NT2/D1 (cell line): ENCODE measurements around the gene TCF23.
"Not testable (repeated sequence)": the region's sequence is repeated elsewhere in the genome, so short reads cannot be mapped to it uniquely, and the experiment has no call there.

Experiments
- DNase-seq: peaks from one replicate; pipeline ENCODE4 v3.0.0-alpha.2; 2011; ENCODE audit warnings: low read depth, low spot score
- H3K27me3 ChIP-seq: 2 replicates; pipeline ENCODE4 v1.6.0; 2011; ENCODE audit warnings: mild to moderate bottlenecking; ENCODE audit not compliant: insufficient read length, insufficient read depth
- H3K36me3 ChIP-seq: 2 replicates; pipeline ENCODE4 v1.6.1; 2011; ENCODE audit warnings: mild to moderate bottlenecking, low read length, mixed read lengths; ENCODE audit not compliant: insufficient read depth, insufficient read length
- H3K4me1 ChIP-seq: 2 replicates; pipeline ENCODE4 v1.5.1; 2011; ENCODE audit not compliant: insufficient read depth, insufficient read length
- H3K4me3 ChIP-seq: 2 replicates; pipeline ENCODE4 v1.5.1; 2011; ENCODE audit warnings: low read depth; ENCODE audit not compliant: insufficient read length
- H3K9ac ChIP-seq: 2 replicates; pipeline ENCODE4 v1.6.0; 2011; ENCODE audit warnings: low read depth; ENCODE audit not compliant: insufficient read length
- H3K9me3 ChIP-seq: 2 replicates; pipeline ENCODE4 v1.5.1; 2011; ENCODE audit warnings: mild to moderate bottlenecking, low read length; ENCODE audit not compliant: insufficient read depth
- SUZ12 ChIP-seq: IDR thresholded peaks from 2 replicates; pipeline ENCODE4 v1.6.1; 2011; ENCODE audit not compliant: insufficient read length, insufficient read depth; ENCODE audit errors: extremely low read depth
- YY1 ChIP-seq: IDR thresholded peaks from 2 replicates; pipeline ENCODE4 v1.6.1; 2011; ENCODE audit not compliant: insufficient read length, insufficient read depth
- ZNF274 ChIP-seq: IDR thresholded peaks from 2 replicates; pipeline ENCODE4 v1.6.1; 2011; ENCODE audit warnings: mild to moderate bottlenecking, low read depth, low read length

The TCF23 gene

DNA sequence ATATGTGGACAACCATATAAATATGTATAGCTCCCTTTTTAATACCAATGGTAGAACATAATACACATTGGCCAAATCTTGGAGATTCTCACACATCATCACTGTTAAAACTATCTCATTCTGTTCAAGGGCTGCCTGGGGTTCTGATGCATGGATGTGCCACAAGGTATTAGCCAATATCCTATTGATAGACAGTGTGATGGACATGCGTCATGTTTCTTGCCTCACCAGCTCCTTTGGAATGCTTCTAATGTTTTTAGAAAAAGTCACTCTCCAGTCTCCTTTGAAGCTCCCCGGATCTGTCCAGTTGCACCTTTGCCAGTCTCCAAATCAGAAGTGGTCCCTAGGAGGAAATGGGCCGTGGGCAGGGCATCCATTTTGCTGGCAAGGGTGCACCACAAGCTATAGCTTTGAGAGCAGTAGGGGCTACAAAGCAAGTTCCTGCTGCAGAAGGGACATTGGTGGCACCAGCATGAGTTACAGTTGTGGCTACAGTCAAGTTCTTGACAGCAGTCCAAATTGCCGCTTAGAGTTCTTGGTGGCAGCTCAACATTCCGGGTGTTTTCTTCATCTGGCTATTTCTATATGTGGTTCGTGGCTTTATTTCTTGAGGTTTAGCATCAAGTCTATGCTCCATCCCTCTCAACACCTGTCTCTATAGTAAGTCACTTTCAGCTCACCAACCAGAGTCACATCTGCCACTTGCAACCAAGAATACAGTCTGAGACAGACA, 38.0 kb downstream of the TCF23 start:
- no peaks in the 10 kb centered on the region for H3K4me1 ChIP-seq
- no peaks in the 10 kb centered on the region for H3K36me3 ChIP-seq
- no peak overlapping the region for H3K9ac ChIP-seq
- DNase-seq, result no peak
- H3K27me3 ChIP-seq, result no peaks in the 10 kb centered on the region
- H3K9me3 ChIP-seq, result no peaks in the 10 kb centered on the region
- TF ChIP-seq SUZ12 (no peak), YY1 (no peak), ZNF274 (no peak)
- no peak overlapping the region for H3K4me3 ChIP-seq

DNA sequence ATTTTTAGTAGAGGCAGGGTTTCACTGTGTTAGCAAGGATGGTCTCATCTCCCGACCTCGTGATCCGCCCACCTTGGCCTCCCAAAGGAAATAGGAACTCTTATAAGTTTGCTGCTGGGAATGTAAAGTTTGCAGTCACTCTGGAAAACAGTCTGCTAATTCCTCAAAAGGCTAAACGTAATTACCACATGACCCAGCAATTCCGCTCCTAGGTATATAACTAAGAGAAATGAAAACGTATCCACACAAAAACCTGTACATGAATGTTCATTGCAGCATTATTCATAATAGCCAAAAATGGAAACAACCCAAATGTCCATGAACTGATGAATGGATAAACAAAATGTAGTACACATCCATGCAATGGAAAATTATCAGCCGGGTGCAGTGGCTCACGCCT, 41.2 kb downstream of the TCF23 start:
- no peaks in the 10 kb centered on the region for H3K4me1 ChIP-seq
- no peaks in the 10 kb centered on the region for H3K9me3 ChIP-seq
- H3K27me3 ChIP-seq, result no peaks in the 10 kb centered on the region
- DNase-seq, result no peak
- TF ChIP-seq ZNF274, result no peak
- TF ChIP-seq YY1, result no peak
- no peak for TF ChIP-seq SUZ12
- no peak overlapping the region for H3K4me3 ChIP-seq
- no peak overlapping the region for H3K9ac ChIP-seq
- H3K36me3 ChIP-seq, result no peaks in the 10 kb centered on the region

- no peaks in the 10 kb centered on the region for H3K4me1 ChIP-seq
- no peak overlapping the region for H3K9ac ChIP-seq
- TF ChIP-seq ZNF274 (no peak), SUZ12 (no peak), YY1 (no peak)
- peak; percentile 43 for DNase-seq
- no peaks in the 10 kb centered on the region for H3K9me3 ChIP-seq
- no peaks in the 10 kb centered on the region for H3K27me3 ChIP-seq
- H3K36me3 ChIP-seq, result no peaks in the 10 kb centered on the region
- H3K4me3 ChIP-seq, result no peak overlapping the region
Observed at GRCh38 chr2:27191070-27191829, 42.4 kb downstream of the TCF23 start.

- Histone ChIP-seq H3K9me3 (no peaks in the 10 kb centered on the region), H3K27me3 (no peaks in the 10 kb centered on the region), H3K4me3 (no peak overlapping the region), H3K36me3 (peaks cover 10% of the 10 kb centered on the region), H3K4me1 (no peaks in the 10 kb centered on the region), H3K9ac (no peak overlapping the region)
- no peak for DNase-seq
- TF ChIP-seq ZNF274 (no peak), SUZ12 (no peak)
Observed at GRCh38 chr2:27194538-27195354, 45.9 kb downstream of the TCF23 start.

DNA sequence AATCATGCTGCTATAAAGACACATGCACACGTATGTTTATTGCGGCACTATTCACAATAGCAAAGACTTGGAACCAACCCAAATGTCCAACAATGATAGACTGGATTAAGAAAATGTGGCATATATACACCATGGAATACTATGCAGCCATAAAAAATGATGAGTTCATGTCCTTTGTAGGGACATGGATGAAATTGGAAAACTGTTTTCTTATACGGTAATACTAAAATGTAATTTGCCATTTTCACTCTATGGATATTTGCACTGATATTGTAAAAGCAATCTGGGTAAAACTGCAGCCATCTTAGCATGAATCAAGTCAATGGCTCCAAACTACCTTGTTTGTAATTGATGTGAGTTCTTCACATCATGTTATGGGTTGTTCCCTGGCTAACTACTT, 47.0 kb downstream of the TCF23 start:
- not testable (repeated sequence) for H3K27me3 ChIP-seq, H3K4me1 ChIP-seq

DNA sequence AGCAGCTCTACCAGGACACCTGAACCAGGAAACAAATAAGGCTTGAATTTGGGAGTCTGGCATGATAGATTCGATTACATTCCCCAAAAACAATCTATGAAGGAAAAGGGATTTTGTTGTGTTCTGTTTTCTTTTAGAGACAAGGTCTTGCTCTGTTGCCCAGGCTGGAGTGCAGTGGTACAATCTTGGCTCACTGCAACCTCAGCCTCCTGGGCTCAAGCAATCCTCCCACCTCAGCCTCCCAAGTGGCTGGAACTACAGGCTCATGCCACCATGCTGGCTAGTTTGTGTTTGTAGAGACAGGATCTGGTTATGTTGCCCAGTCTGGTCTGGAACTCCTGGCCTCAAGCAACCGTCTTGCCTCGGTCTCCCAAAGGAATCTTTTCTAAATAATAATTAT, 49.3 kb downstream of the TCF23 start:
- DNase-seq, H3K27me3 ChIP-seq, H3K9me3 ChIP-seq, H3K4me1 ChIP-seq, H3K4me3 ChIP-seq, H3K9ac ChIP-seq: not testable (repeated sequence)
- H3K36me3 ChIP-seq, result peaks cover 41% of the 10 kb centered on the region

More for the DNA sequence above, 47.0 kb downstream of the TCF23 start:
- H3K36me3 ChIP-seq, result peaks cover 19% of the 10 kb centered on the region
- H3K4me3 ChIP-seq, H3K9me3 ChIP-seq, DNase-seq, H3K9ac ChIP-seq: not testable (repeated sequence)

GRCh38 chr2:27198627-27199026, 49.8 kb downstream of the TCF23 start:
- no peak for TF ChIP-seq ZNF274
- TF ChIP-seq SUZ12, result no peak
- no peak for TF ChIP-seq YY1
- H3K9ac ChIP-seq, result no peak overlapping the region
- DNase-seq, result no peak
- no peaks in the 10 kb centered on the region for H3K9me3 ChIP-seq
- no peaks in the 10 kb centered on the region for H3K27me3 ChIP-seq
- H3K36me3 ChIP-seq, result peaks cover 46% of the 10 kb centered on the region
- H3K4me3 ChIP-seq, result no peak overlapping the region
- H3K4me1 ChIP-seq, result no peaks in the 10 kb centered on the region
